Measurements from ENCODE around the gene LRFN2. TPM values are rescaled to one million over a fixed set of nuclear protein-coding genes. Genes with fewer than 3 reads are reported as not detected.

The LRFN2 gene
- total and polyA plus RNA-seq, 4 donors = under 0.01 to 0.01 TPM; not detected in 2

GRCh38 chr6:40597301-40597700, 10.1 kb upstream of the LRFN2 start:
- H3K27ac ChIP-seq (ENCODE audit: low read depth in 1 of 2, low read length in 2 of 2) = no peak overlapping the region
- no peaks in the 10 kb centered on the region for H3K36me3 ChIP-seq (ENCODE audit: control insufficient read depth in 4 of 4, insufficient read depth in 3 of 4, low read depth in 1 of 4, low read length in 3 of 4)
- no peaks in the 10 kb centered on the region for H3K4me1 ChIP-seq (ENCODE audit: control insufficient read depth in 4 of 4, insufficient read depth in 4 of 4, low read length in 3 of 4)
- TF ChIP-seq EGR1 (IDR thresholded peaks at IDR 0.05; ENCODE audit: low read depth in 2 of 2) (no peak), CTCF (IDR thresholded peaks at IDR 0.05; ENCODE audit: low read depth, low read length, missing input control) (no peak), HNF4G (IDR thresholded peaks at IDR 0.05) (no peak), REST (IDR thresholded peaks at IDR 0.05) (no peak), FOXA1 (IDR thresholded peaks at IDR 0.05) (no peak), ATF3 (IDR thresholded peaks at IDR 0.05) (no peak), NR2F2 (IDR thresholded peaks at IDR 0.05) (no peak)
- no peaks in the 10 kb centered on the region for H3K9me3 ChIP-seq (ENCODE audit: control insufficient read depth in 4 of 4, low read length in 3 of 4)
- 54% methylated on average over 3 of the region's 3 CpGs for WGBS
- peaks cover 0 to 2% (median 0%) of the 10 kb centered on the region in 4 donors for H3K27me3 ChIP-seq (ENCODE audit: control insufficient read depth in 4 of 4, insufficient read depth in 4 of 4, low read length in 3 of 4)
- DNase-seq (ENCODE audit: low spot score) = no peak
- no peak overlapping the region for H3K4me3 ChIP-seq (ENCODE audit: low read depth in 1 of 3, low read length in 3 of 3)
- H3K9ac ChIP-seq (ENCODE audit: low read depth in 1 of 2, low read length in 2 of 2) = no peak overlapping the region

GRCh38 chr6:40588480-40588879, 1.3 kb upstream of the LRFN2 start:
- 58% methylated on average over 7 of the region's 7 CpGs for WGBS
- Histone ChIP-seq H3K9ac (ENCODE audit: low read depth in 1 of 2, low read length in 2 of 2) (no peak overlapping the region), H3K4me1 (ENCODE audit: control insufficient read depth in 4 of 4, insufficient read depth in 4 of 4, low read length in 3 of 4) (peaks cover 0 to 20% (median 17%) of the 10 kb centered on the region in 4 donors), H3K4me3 (ENCODE audit: low read depth in 1 of 3, low read length in 3 of 3) (no peak overlapping the region), H3K9me3 (ENCODE audit: control insufficient read depth in 4 of 4, low read length in 3 of 4) (no peaks in the 10 kb centered on the region), H3K27me3 (ENCODE audit: control insufficient read depth in 4 of 4, insufficient read depth in 4 of 4, low read length in 3 of 4) (peaks cover 0 to 4% (median 1%) of the 10 kb centered on the region in 4 donors), H3K36me3 (ENCODE audit: control insufficient read depth in 4 of 4, insufficient read depth in 3 of 4, low read depth in 1 of 4, low read length in 3 of 4) (no peaks in the 10 kb centered on the region), H3K27ac (ENCODE audit: low read depth in 1 of 2, low read length in 2 of 2) (no peak overlapping the region)
- TF ChIP-seq CTCF (IDR thresholded peaks at IDR 0.05; ENCODE audit: low read depth, low read length, missing input control) (no peak), ATF3 (IDR thresholded peaks at IDR 0.05) (no peak), RXRA (IDR thresholded peaks at IDR 0.05) (no peak), JUND (IDR thresholded peaks at IDR 0.05) (no peak)
- DNase-seq (ENCODE audit: low spot score) = no peak
